Stimulated activated CD8-positive, alpha-beta memory T cell treated with anti-CD3 and anti-CD28 coated beads, Interleukin-7, amount 100 ng/mL, for 24 hours (primary cell): Measurements from ENCODE around the gene ARHGAP6.
A peak's percentile ranks its signal among the peaks of the same experiment; 100 is the strongest.
"Not testable (repeated sequence)": the region's sequence is repeated elsewhere in the genome, so short reads cannot be mapped to it uniquely, and the experiment has no call there.

Source experiments
- DNase-seq: peaks from one replicate; pipeline ENCODE4 v3.0.0-alpha.2; 2020; ENCODE audit warnings: low read depth

Gene ARHGAP6

GRCh38 chrX:11148401-11148800 is 517.3 kb downstream of the ARHGAP6 start:
- no peak for DNase-seq

- DNase-seq = no peak
These were observed 519.3 kb downstream of the ARHGAP6 start for GRCh38 chrX:11146411-11146810.

- no peak for DNase-seq
These were observed 521.6 kb downstream of the ARHGAP6 start for GRCh38 chrX:11143931-11144678.

- no peak for DNase-seq
These were observed 527.0 kb downstream of the ARHGAP6 start for GRCh38 chrX:11138498-11139390.

- no peak for DNase-seq
These were observed 528.1 kb downstream of the ARHGAP6 start for GRCh38 chrX:11137543-11138139.

- no peak for DNase-seq
These were observed 530.0 kb downstream of the ARHGAP6 start for GRCh38 chrX:11135564-11136185.

- no peak for DNase-seq
These were observed 534.6 kb downstream of the ARHGAP6 start for GRCh38 chrX:11131146-11131545.

- no peak for DNase-seq
These were observed 535.6 kb downstream of the ARHGAP6 start for GRCh38 chrX:11130136-11130535.

- no peak for DNase-seq
These were observed 536.1 kb downstream of the ARHGAP6 start for GRCh38 chrX:11129534-11130105.

GRCh38 chrX:11125060-11125459 is 540.7 kb downstream of the ARHGAP6 start:
- no peak for DNase-seq

- DNase-seq = no peak
These were observed 541.6 kb downstream of the ARHGAP6 start for GRCh38 chrX:11124112-11124511.

GRCh38 chrX:11123087-11123486 is 542.6 kb downstream of the ARHGAP6 start:
- DNase-seq = not testable (repeated sequence)

- DNase-seq = no peak
These were observed 546.3 kb downstream of the ARHGAP6 start for GRCh38 chrX:11119313-11119943.

- no peak for DNase-seq
These were observed 548.0 kb downstream of the ARHGAP6 start for GRCh38 chrX:11117745-11118144.

- DNase-seq = no peak
These were observed 552.0 kb downstream of the ARHGAP6 start for GRCh38 chrX:11113731-11114130.

- DNase-seq = no peak
These were observed 553.8 kb downstream of the ARHGAP6 start for GRCh38 chrX:11111947-11112346.

GRCh38 chrX:11111037-11111851 is 554.5 kb downstream of the ARHGAP6 start, which contains the start of gene HCCS:
Gene HCCS, plus strand, starts transcription at chrX:11111332. Its CDS starts 729 bp downstream, at chrX:11112061.
- DNase-seq = peak; percentile 58

GRCh38 chrX:11109968-11110367 is 555.8 kb downstream of the ARHGAP6 start:
- DNase-seq = no peak

- no peak for DNase-seq
These were observed 557.3 kb downstream of the ARHGAP6 start for GRCh38 chrX:11108253-11108941.

- no peak for DNase-seq
These were observed 560.6 kb downstream of the ARHGAP6 start for GRCh38 chrX:11105080-11105479.
